IPS-11a (cell line): ENCODE results near the gene DACH1.

Experiments
- H3K4me3 ChIP-seq: one replicate; pipeline ENCODE4 v1.5.1; 2013; ENCODE audit warnings: low read depth, low read length, control low read depth

Gene DACH1

GRCh38 chr13:71714802-71715375 lies 152.1 kb downstream of the DACH1 start:
- no peak overlapping the region for H3K4me3 ChIP-seq

GRCh38 chr13:71712988-71713653 lies 153.9 kb downstream of the DACH1 start:
- no peak overlapping the region for H3K4me3 ChIP-seq

- no peak overlapping the region for H3K4me3 ChIP-seq
These were observed 162.3 kb downstream of the DACH1 start for GRCh38 chr13:71704656-71705055.

GRCh38 chr13:71703138-71703537 lies 163.9 kb downstream of the DACH1 start:
- H3K4me3 ChIP-seq, result no peak overlapping the region

- no peak overlapping the region for H3K4me3 ChIP-seq
These were observed 164.8 kb downstream of the DACH1 start for GRCh38 chr13:71702253-71702652.

- H3K4me3 ChIP-seq, result no peak overlapping the region
These were observed 165.3 kb downstream of the DACH1 start for GRCh38 chr13:71701741-71702140.

- H3K4me3 ChIP-seq, result no peak overlapping the region
These were observed 167.7 kb downstream of the DACH1 start for GRCh38 chr13:71699342-71699741.

GRCh38 chr13:71695662-71696061 lies 171.3 kb downstream of the DACH1 start:
- no peak overlapping the region for H3K4me3 ChIP-seq

GRCh38 chr13:71685072-71685471 lies 181.9 kb downstream of the DACH1 start:
- no peak overlapping the region for H3K4me3 ChIP-seq

- no peak overlapping the region for H3K4me3 ChIP-seq
These were observed 184.9 kb downstream of the DACH1 start for GRCh38 chr13:71681901-71682613.

- H3K4me3 ChIP-seq, result no peak overlapping the region
These were observed 189.9 kb downstream of the DACH1 start for GRCh38 chr13:71677124-71677523.

- no peak overlapping the region for H3K4me3 ChIP-seq
These were observed 194.5 kb downstream of the DACH1 start for GRCh38 chr13:71672512-71672911.

GRCh38 chr13:71663431-71663830 lies 203.6 kb downstream of the DACH1 start:
- no peak overlapping the region for H3K4me3 ChIP-seq

- no peak overlapping the region for H3K4me3 ChIP-seq
These were observed 205.1 kb downstream of the DACH1 start for GRCh38 chr13:71661921-71662320.

- H3K4me3 ChIP-seq, result no peak overlapping the region
These were observed 207.6 kb downstream of the DACH1 start for GRCh38 chr13:71659404-71659803.

GRCh38 chr13:71645467-71645866 lies 221.5 kb downstream of the DACH1 start:
- no peak overlapping the region for H3K4me3 ChIP-seq

GRCh38 chr13:71644579-71644978 lies 222.4 kb downstream of the DACH1 start:
- H3K4me3 ChIP-seq, result no peak overlapping the region

GRCh38 chr13:71643448-71643860 lies 223.6 kb downstream of the DACH1 start:
- H3K4me3 ChIP-seq, result no peak overlapping the region

- no peak overlapping the region for H3K4me3 ChIP-seq
These were observed 228.3 kb downstream of the DACH1 start for GRCh38 chr13:71638751-71639150.

GRCh38 chr13:71634602-71635443 lies 232.2 kb downstream of the DACH1 start:
- no peak overlapping the region for H3K4me3 ChIP-seq

- H3K4me3 ChIP-seq, result no peak overlapping the region
These were observed 232.8 kb downstream of the DACH1 start for GRCh38 chr13:71634182-71634581.
